BJ (cell line): ENCODE results near the gene GABRB2. TPM values are rescaled to one million over a fixed set of nuclear protein-coding genes. Genes with fewer than 3 reads are reported as not detected.
"Not testable (repeated sequence)": the region's sequence is repeated elsewhere in the genome, so short reads cannot be mapped to it uniquely, and the experiment has no call there.

ENCODE experiments used
- CTCF ChIA-PET: fragments of 350-600 bp; formaldehyde crosslinking; extraction: SDS; loops from one replicate; lab custom pipeline; 2021; ENCODE audit warnings: antibody characterized with exemption, inconsistent platforms; lab: Yijun Ruan, JAX
- POLR2A ChIA-PET: fragments of 300-600 bp; sonication (Branson Sonifier 250); formaldehyde crosslinking; extraction: SDS; loops from one replicate; lab custom pipeline; 2021; ENCODE audit warnings: antibody characterized with exemption; lab: Charles Lee
- DNase-seq: peaks from one replicate; pipeline ENCODE4 v3.0.0-alpha.2; 2011; ENCODE audit warnings: low read depth
- H3K27me3 ChIP-seq: 2 replicates; pipeline ENCODE4 v1.6.0; 2011; ENCODE audit warnings: low read length; ENCODE audit not compliant: control insufficient read depth, insufficient read depth
- H3K36me3 ChIP-seq: 2 replicates; pipeline ENCODE4 v1.5.1; 2011; ENCODE audit warnings: low read length; ENCODE audit not compliant: control insufficient read depth, insufficient read depth
- H3K4me3 ChIP-seq: 2 replicates; pipeline ENCODE4 v1.5.1; 2011; ENCODE audit warnings: low read depth, mild to moderate bottlenecking, control low read depth, low read length
- CTCF ChIP-seq: IDR thresholded peaks from 2 replicates; pipeline ENCODE4 v1.5.1; 2011; ENCODE audit warnings: low read depth, mild to moderate bottlenecking, control low read depth, inconsistent platforms, low read length, moderate library complexity; ENCODE audit not compliant: insufficient read depth
- polyA plus RNA-seq: library from polyadenylated mRNA; depleted of rRNA; stranded (reverse); fragments of >200 nt; gene quantifications from 2 replicates; pipeline ENCODE4 v1.2.3, GENCODE V29; 2011

The GABRB2 gene
- polyA plus RNA-seq, 1 experiment, result not detected

- CTCF ChIA-PET, result interaction anchor here (1.5 kb wide), 1 partner anchor 13 kb away, joined by 4 read pairs; no protein-coding TSS in a partner anchor
- H3K27me3 ChIP-seq, result no peaks in the 10 kb centered on the region
- no peak for TF ChIP-seq CTCF
- POLR2A ChIA-PET, result no interaction called here
- no peaks in the 10 kb centered on the region for H3K36me3 ChIP-seq
- DNase-seq, result no peak
- H3K4me3 ChIP-seq, result no peak overlapping the region
These were observed 15.8 kb downstream of the GABRB2 start for GRCh38 chr5:161530700-161531099.

GRCh38 chr5:161513942-161514341 lies 32.6 kb downstream of the GABRB2 start:
- Histone ChIP-seq H3K27me3 (no peaks in the 10 kb centered on the region), H3K4me3 (no peak overlapping the region), H3K36me3 (no peaks in the 10 kb centered on the region)
- ChIA-PET POLR2A (no interaction called here), CTCF (interaction anchor here (1.1 kb wide), 1 partner anchor 101 kb away, joined by 3 read pairs; no protein-coding TSS in a partner anchor)
- DNase-seq, result no peak
- no peak for TF ChIP-seq CTCF

GRCh38 chr5:161507591-161507990 lies 38.9 kb downstream of the GABRB2 start:
- no peaks in the 10 kb centered on the region for H3K27me3 ChIP-seq
- no peak for TF ChIP-seq CTCF
- H3K36me3 ChIP-seq, result no peaks in the 10 kb centered on the region
- POLR2A ChIA-PET, result no interaction called here
- H3K4me3 ChIP-seq, result no peak overlapping the region
- no peak for DNase-seq
- CTCF ChIA-PET, result no interaction called here

- CTCF ChIA-PET, result not testable (repeated sequence)
These were observed 41.4 kb downstream of the GABRB2 start for GRCh38 chr5:161505160-161505559.

GRCh38 chr5:161498531-161498930 lies 48.0 kb downstream of the GABRB2 start:
- no peak for DNase-seq
- Histone ChIP-seq H3K36me3 (no peaks in the 10 kb centered on the region), H3K4me3 (no peak overlapping the region), H3K27me3 (no peaks in the 10 kb centered on the region)
- ChIA-PET CTCF (no interaction called here), POLR2A (no interaction called here)
- no peak for TF ChIP-seq CTCF

More at GRCh38 chr5:161505160-161505559, 41.4 kb downstream of the GABRB2 start:
- H3K4me3 ChIP-seq, DNase-seq, H3K27me3 ChIP-seq, POLR2A ChIA-PET, H3K36me3 ChIP-seq: not testable (repeated sequence)

GRCh38 chr5:161483721-161484120 lies 62.8 kb downstream of the GABRB2 start:
- Histone ChIP-seq H3K4me3 (no peak overlapping the region), H3K27me3 (no peaks in the 10 kb centered on the region), H3K36me3 (no peaks in the 10 kb centered on the region)
- no peak for TF ChIP-seq CTCF
- DNase-seq, result no peak
- CTCF ChIA-PET, result interaction anchor here (0.6 kb wide), 1 partner anchor 1754 kb away, joined by 3 read pairs; no protein-coding TSS in a partner anchor
- POLR2A ChIA-PET, result no interaction called here
